Hematopoietic multipotent progenitor cell treated with erythropoietin and hydrocortisone succinate and interleukin-3 and kit ligand, for 15 days (in vitro differentiated cells): ENCODE results near the gene ERCC2.
"Not testable (repeated sequence)": the region's sequence is repeated elsewhere in the genome, so short reads cannot be mapped to it uniquely, and the experiment has no call there.

Source experiments
- DNase-seq: peaks from one replicate; pipeline ENCODE4 v3.0.0-alpha.2; 2015; ENCODE audit warnings: low spot score

The ERCC2 gene

GRCh38 chr19:45333609-45334303, 36.6 kb downstream of the ERCC2 start:
- DNase-seq = no peak

GRCh38 chr19:45331411-45331810, 39.0 kb downstream of the ERCC2 start:
- no peak for DNase-seq

- DNase-seq = no peak
Observed at GRCh38 chr19:45327404-45328143, 42.8 kb downstream of the ERCC2 start.

- no peak for DNase-seq
Observed at GRCh38 chr19:45324349-45324907, 45.9 kb downstream of the ERCC2 start.

- no peak for DNase-seq
Observed at GRCh38 chr19:45323671-45324081, 46.7 kb downstream of the ERCC2 start.

- no peak for DNase-seq
Observed at GRCh38 chr19:45322744-45323281, 47.6 kb downstream of the ERCC2 start, which contains the start of gene CKM. CKM (minus strand) TSS chr19:45322875; CDS start chr19:45319713, 3,162 bp downstream.

- DNase-seq = no peak
Observed at GRCh38 chr19:45322311-45322710, 48.1 kb downstream of the ERCC2 start.

GRCh38 chr19:45321848-45322247, 48.5 kb downstream of the ERCC2 start:
- no peak for DNase-seq

- DNase-seq = no peak
Observed at GRCh38 chr19:45320997-45321775, 49.2 kb downstream of the ERCC2 start.

- no peak for DNase-seq
Observed at GRCh38 chr19:45315304-45315703, 55.1 kb downstream of the ERCC2 start.

- DNase-seq = no peak
Observed at GRCh38 chr19:45314708-45315245, 55.6 kb downstream of the ERCC2 start.

- DNase-seq = not testable (repeated sequence)
Observed at GRCh38 chr19:45312285-45312684, 58.1 kb downstream of the ERCC2 start.

- no peak for DNase-seq
Observed at GRCh38 chr19:45311621-45312020, 58.8 kb downstream of the ERCC2 start.

- not testable (repeated sequence) for DNase-seq
Observed at GRCh38 chr19:45309322-45309721, 61.1 kb downstream of the ERCC2 start.

- no peak for DNase-seq
Observed at GRCh38 chr19:45307361-45307760, 63.0 kb downstream of the ERCC2 start.

- no peak for DNase-seq
Observed at GRCh38 chr19:45306518-45307027, 63.8 kb downstream of the ERCC2 start.

- no peak for DNase-seq
Observed at GRCh38 chr19:45306040-45306439, 64.3 kb downstream of the ERCC2 start.

- no peak for DNase-seq
Observed at GRCh38 chr19:45305421-45305820, 65.0 kb downstream of the ERCC2 start.

GRCh38 chr19:45305007-45305406, 65.4 kb downstream of the ERCC2 start:
- no peak for DNase-seq

- DNase-seq = no peak
Observed at GRCh38 chr19:45304141-45304926, 66.0 kb downstream of the ERCC2 start.
